ENCODE measurements around the gene C14orf93.

The C14orf93 gene, protein sequence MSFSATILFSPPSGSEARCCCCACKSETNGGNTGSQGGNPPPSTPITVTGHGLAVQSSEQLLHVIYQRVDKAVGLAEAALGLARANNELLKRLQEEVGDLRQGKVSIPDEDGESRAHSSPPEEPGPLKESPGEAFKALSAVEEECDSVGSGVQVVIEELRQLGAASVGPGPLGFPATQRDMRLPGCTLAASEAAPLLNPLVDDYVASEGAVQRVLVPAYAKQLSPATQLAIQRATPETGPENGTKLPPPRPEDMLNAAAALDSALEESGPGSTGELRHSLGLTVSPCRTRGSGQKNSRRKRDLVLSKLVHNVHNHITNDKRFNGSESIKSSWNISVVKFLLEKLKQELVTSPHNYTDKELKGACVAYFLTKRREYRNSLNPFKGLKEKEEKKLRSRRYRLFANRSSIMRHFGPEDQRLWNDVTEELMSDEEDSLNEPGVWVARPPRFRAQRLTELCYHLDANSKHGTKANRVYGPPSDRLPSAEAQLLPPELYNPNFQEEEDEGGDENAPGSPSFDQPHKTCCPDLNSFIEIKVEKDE

GRCh38 chr14:23009939-23010726, at the start of gene C14orf93:
Gene C14orf93, minus strand, starts transcription at chr14:23010143. Its CDS starts 11,120 bp downstream, at chr14:22999023.
- H3K9me3 Mint-ChIP-seq = peaks cover 17% of the 10 kb centered on the region
- H3K27ac Mint-ChIP-seq = peak within 1 kb of the TSS; percentile 34
- TF ChIP-seq CTCF (IDR thresholded peaks at IDR 0.05) = no peak
- H3K36me3 Mint-ChIP-seq (ENCODE audit: low read depth) = peaks cover 9% of the 10 kb centered on the region
- H3K27me3 Mint-ChIP-seq (ENCODE audit: low read depth, poor library complexity) = no peaks in the 10 kb centered on the region
- DNase-seq = peak; percentile 74
- H3K4me1 Mint-ChIP-seq = peaks cover 63% of the 10 kb centered on the region
- peak within 1 kb of the TSS; percentile 76 for H3K4me3 Mint-ChIP-seq

DNA sequence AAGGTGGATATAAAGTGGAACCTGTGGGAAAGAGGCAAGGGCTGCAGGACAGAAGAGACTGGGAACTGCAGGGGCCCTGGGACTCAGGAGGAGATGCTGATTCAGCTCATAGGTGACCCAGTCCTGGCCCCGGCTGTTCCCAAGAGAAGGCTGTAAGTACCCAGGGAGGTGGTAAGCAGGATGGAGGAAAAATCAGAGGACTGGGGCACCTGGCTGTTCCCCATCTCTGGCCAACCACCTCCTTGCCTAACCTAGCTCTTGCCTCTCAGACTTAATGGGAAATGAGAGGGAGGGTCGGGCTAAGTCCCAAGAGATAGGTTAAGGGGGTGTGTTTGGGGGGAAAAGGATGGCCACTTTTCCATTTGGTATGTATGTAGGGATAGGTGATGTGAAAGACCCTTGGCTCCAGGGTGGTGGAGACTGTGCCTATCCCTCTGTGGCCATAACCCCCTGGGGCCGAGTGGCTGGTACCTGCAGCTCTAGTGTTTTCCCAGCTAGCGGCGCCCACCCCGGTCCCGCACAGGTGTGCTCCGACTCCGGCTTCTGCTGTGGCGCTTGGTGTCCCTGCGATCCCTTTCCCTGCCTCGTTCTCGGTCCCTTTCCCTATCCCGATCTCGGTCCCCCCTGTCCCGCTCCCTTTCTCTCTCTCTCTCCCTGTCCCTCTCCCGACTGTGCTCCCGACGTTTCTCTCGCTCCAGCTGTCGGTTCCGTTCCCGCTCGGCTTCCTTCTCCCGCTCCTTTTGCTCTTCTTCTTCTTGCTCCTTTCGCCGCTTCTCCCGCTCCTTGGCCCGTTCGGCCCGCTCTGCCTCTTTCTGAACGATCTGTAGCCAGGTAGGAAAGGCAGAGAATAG, 48.9 kb upstream of the C14orf93 start:
- H3K36me3 Mint-ChIP-seq (ENCODE audit: low read depth) = peaks cover 47% of the 10 kb centered on the region
- TF ChIP-seq CTCF (IDR thresholded peaks at IDR 0.05) = no peak
- H3K4me1 Mint-ChIP-seq = peaks cover 64% of the 10 kb centered on the region
- peak overlapping the region; percentile 70 for H3K27ac Mint-ChIP-seq
- H3K9me3 Mint-ChIP-seq = no peaks in the 10 kb centered on the region
- no peak for DNase-seq
- H3K4me3 Mint-ChIP-seq = peak overlapping the region; percentile 86
- H3K27me3 Mint-ChIP-seq (ENCODE audit: low read depth, poor library complexity) = no peaks in the 10 kb centered on the region

DNA sequence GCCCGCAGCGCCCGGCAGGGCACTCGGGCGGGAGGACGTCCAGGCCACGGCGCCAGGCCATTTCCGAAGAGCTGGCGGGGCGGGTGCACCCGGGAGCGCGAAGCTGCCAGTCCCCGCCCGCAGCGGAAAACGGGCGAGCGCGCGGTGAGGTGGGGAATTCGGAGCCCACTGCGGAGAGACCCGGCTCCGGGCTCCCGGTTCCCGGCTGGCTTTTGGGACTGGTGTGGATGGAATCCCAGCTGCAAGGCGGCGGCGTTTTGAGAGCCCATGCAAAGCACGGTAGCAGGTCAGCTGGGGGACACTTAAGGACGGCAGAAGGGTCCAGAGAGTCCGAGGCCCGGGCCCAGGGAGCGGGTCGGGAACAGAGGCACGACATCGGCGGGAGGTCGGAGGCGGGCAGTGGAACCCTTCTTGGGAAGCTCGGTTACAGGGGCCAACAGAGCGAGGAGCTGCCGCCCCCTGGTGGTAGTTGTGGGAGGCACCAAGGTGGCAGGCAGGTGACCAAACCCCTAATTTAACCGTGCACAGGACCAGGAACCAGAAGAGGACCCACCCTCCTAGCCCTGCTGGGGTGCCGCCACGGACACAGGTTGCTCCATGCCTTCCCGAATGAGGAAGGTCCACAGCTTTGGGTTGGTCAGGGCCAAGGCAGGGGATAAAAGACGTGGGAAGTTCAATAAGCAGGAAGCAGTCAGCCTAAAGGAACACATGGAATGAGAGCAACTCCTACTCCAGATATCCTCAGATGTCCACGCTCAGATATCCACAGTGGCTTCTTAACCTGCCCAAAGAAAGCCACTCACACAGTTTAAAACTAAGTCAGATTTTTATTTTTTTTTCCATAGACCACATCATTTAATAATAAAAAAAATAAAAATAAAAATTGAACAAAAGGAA, 48.1 kb upstream of the C14orf93 start:
- peak overlapping the region; percentile 86 for H3K4me3 Mint-ChIP-seq
- H3K36me3 Mint-ChIP-seq (ENCODE audit: low read depth) = peaks cover 47% of the 10 kb centered on the region
- peak overlapping the region; percentile 90 for H3K27ac Mint-ChIP-seq
- TF ChIP-seq CTCF (IDR thresholded peaks at IDR 0.05) = peak; percentile 91
- H3K9me3 Mint-ChIP-seq = no peaks in the 10 kb centered on the region
- no peaks in the 10 kb centered on the region for H3K27me3 Mint-ChIP-seq (ENCODE audit: low read depth, poor library complexity)
- peak; percentile 95 for DNase-seq
- peaks cover 67% of the 10 kb centered on the region for H3K4me1 Mint-ChIP-seq

DNA sequence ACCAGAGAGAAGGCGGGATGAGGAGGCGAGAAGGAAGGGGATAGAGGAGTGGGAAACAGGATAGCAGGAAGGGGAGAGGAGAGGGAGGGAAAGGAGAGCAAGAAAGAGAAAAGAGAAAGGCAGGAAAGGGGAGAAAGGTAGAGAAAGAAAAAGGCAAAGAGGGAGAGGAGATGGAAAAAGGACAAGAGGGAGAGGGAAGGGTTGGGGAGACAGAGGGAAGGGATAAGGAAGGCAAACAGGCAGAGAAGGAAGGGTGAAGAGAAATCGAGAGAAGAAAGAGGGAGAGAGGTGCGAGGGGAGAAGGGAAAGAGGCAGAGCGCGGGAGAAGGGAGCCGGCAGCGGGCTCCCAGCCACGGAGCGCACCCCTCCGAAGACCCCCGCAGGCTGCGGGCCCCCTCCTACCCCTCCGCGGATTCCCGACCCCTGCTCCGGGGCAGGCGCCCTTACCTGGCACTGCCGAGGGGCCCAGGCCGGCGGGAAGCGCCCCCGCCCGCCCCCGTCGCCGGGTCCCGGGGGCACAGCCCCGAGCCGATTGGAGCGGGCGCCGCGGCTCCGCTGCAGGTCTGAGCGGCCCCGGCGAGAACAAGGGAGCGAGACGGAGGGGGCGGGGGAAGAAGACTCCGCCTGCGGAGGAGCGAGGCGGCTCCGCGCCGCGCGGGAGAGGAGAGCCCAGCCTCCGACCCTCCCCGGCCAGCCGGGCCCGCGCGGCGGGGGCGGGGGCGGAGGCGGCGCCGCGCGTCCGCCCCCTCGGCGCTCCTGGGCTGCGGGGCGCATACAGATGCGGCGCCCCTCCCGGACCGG, 47.2 kb upstream of the C14orf93 start, which contains the start of gene CDH24:
CDH24 (minus strand) TSS at position 565 of the 801 bp plus-strand sequence. CDS start 1,787 bp downstream, outside the sequence.
- no peak for TF ChIP-seq CTCF (IDR thresholded peaks at IDR 0.05)
- DNase-seq = peak; percentile 86
- H3K9me3 Mint-ChIP-seq = no peaks in the 10 kb centered on the region
- H3K27me3 Mint-ChIP-seq (ENCODE audit: low read depth, poor library complexity) = no peaks in the 10 kb centered on the region
- peak within 1 kb of the TSS; percentile 90 for H3K27ac Mint-ChIP-seq
- peak within 1 kb of the TSS; percentile 96 for H3K4me3 Mint-ChIP-seq
- peaks cover 46% of the 10 kb centered on the region for H3K36me3 Mint-ChIP-seq (ENCODE audit: low read depth)
- H3K4me1 Mint-ChIP-seq = peaks cover 70% of the 10 kb centered on the region

All from nephron progenitor cell (in vitro differentiated cells).